ENCODE data around the gene MOXD1.

- TF ChIP-seq POLR2AphosphoS5 (IDR thresholded peaks at IDR 0.05; ENCODE audit: insufficient read depth in 1 of 2, low read depth in 1 of 2) (no peak), CTCF (IDR thresholded peaks at IDR 0.05) (no peak)
Measured at GRCh38 chr6:132261354-132261753, 139.9 kb downstream of the MOXD1 start.

Data from vagina (tissue), 2 donors.